ENCODE results near the gene TMEM259. TPM values are rescaled to one million over a fixed set of nuclear protein-coding genes. Genes with fewer than 3 reads are reported as not detected.

Gene TMEM259
- total and polyA plus RNA-seq, 2 of the 13 experiments (the other 11 are each of a cell fraction or from before 2014, with no cell fraction given), result 64.7 to 164 TPM

DNA sequence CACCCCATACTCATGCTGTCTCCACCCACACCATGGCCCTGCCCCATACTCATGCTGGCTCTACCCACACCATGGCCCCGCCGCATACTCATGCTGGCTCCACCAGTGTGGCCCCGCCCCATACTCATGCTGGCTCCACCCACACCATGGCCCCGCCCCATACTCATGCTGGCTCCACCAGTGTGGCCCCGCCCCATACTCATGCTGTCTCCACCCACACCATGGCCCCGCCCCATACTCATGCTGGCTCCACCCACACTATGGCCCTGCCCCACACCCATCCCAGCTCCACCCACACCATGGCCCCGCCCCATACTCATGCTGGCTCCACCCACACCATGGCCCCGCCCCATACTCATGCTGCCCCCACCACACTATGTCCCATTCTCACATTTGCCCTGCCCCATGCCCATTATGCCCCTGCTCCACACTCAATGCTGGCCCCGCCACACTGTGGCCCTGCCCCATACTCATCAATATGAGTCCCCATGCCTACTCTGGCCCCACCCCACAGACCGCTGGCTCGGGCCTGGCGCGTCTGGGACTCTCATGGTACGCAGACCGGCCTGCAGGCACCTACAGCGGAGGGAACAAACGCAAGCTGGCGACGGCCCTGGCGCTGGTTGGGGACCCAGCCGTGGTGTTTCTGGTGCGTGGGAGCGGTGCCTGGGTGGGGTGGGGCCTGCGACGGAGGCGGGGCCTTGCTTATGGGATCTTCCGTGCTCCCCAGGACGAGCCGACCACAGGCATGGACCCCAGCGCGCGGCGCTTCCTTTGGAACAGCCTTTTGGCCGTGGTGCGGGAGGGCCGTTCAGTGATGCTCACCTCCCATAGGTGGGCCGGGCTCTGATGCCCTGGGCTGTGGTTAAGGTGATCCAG lies 42.3 kb upstream of the TMEM259 start (continued):
- no peak for TF ChIP-seq SP1 (IDR thresholded peaks at IDR 0.05)
- no peak; the same call in 1 of the 2 replicates for TF ChIP-seq SP1 (CRISPR knock-in tag; IDR thresholded peaks at IDR 0.05)
- no peak for TF ChIP-seq CEBPZ (IDR thresholded peaks at IDR 0.05; ENCODE audit: low read length)
- TF ChIP-seq, protein P1, sequence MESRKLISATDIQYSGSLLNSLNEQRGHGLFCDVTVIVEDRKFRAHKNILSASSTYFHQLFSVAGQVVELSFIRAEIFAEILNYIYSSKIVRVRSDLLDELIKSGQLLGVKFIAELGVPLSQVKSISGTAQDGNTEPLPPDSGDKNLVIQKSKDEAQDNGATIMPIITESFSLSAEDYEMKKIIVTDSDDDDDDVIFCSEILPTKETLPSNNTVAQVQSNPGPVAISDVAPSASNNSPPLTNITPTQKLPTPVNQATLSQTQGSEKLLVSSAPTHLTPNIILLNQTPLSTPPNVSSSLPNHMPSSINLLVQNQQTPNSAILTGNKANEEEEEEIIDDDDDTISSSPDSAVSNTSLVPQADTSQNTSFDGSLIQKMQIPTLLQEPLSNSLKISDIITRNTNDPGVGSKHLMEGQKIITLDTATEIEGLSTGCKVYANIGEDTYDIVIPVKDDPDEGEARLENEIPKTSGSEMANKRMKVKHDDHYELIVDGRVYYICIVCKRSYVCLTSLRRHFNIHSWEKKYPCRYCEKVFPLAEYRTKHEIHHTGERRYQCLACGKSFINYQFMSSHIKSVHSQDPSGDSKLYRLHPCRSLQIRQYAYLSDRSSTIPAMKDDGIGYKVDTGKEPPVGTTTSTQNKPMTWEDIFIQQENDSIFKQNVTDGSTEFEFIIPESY (CRISPR knock-in tag; IDR thresholded peaks at IDR 0.05), result peak; percentile 42; the same call in 1 of the 2 replicates

DNA sequence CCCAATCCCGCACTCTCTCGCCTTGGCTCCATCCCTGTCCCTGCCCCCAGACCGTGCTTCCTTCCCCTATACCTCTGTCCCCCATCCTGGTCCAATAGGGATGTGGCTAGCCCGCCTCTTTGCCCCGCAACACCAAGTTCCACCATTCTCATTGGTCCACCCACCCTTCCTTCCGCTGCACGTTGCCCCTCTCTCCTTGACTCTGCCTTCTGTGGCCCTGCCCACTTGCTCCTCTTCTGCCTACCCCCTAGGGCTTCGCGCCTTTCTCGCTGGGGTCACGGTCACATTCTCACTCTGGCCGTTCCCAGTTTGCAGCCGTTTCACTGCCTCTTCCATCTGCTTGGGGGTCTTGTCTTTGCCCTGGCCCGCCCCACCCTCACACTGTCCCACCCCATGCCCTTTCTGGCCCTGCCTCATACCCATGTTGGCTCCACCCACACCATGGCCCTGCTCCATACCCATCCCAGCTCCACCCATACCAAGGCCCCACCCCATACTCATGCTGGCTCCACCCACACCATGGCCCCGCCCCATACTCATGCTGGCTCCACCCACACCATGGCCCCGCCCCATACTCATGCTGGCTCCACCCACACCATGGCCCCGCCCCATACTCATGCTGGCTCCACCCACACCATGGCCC lies 41.6 kb upstream of the TMEM259 start:
- BruUV-seq (replicated peaks), result no TSS peak
- Histone ChIP-seq H3K4me1 (ENCODE audit: insufficient read depth, low read length) (peaks cover 29% of the 10 kb centered on the region), H4K20me1 (ENCODE audit: insufficient read depth, low read length) (no peaks in the 10 kb centered on the region), H3K9me3 (ENCODE audit: low read length) (no peaks in the 10 kb centered on the region), H3K79me2 (ENCODE audit: insufficient read depth, low read length) (no peaks in the 10 kb centered on the region), H3K36me3 (replicated peaks in 1 of 2; ENCODE audit: control insufficient read depth in 1 of 2, insufficient read depth in 2 of 2, low read length in 2 of 2) (peaks cover 3 to 4% of the 10 kb centered on the region in 2 experiments; a peak in 2 of 5 replicates), H3K9ac (ENCODE audit: insufficient read depth, low read depth, low read length) (no peak overlapping the region), H3K27ac (ENCODE audit: extremely low read length, insufficient read depth, low read length) (no peak overlapping the region), H2AFZ (ENCODE audit: low read length) (no peak overlapping the region), H3K27me3 (ENCODE audit: control insufficient read depth in 1 of 2, insufficient read depth in 2 of 2, low read length in 2 of 2) (no peaks in the 10 kb centered on the region; a peak in 1 of 5 replicates), H3K4me2 (ENCODE audit: low read depth, low read length) (no peak overlapping the region), H3K4me3 (replicated peaks in 1 of 3; ENCODE audit: insufficient read depth in 1 of 3, low read depth in 2 of 3, low read length in 3 of 3) (no peak overlapping the region)
- WGBS (ENCODE audit: low lambda C conversion rate), result 91% methylated on average over 17 of the region's 17 CpGs
- TF ChIP-seq ZNF720 (CRISPR knock-in tag; IDR thresholded peaks at IDR 0.05) (no peak), HNRNPL (IDR thresholded peaks at IDR 0.05; ENCODE audit: low read depth, low read length) (0 out of 2 replicates have a peak, but pooled peaks have one; percentile 14), POLR2A (IDR thresholded peaks at IDR 0.05; ENCODE audit: insufficient read depth in 1 of 2, low read depth in 2 of 2, low read length in 2 of 2) (peak in 1 of 2 experiments; percentile 22; a peak in 1 of 4 replicates), ZNF10 (CRISPR knock-in tag; IDR thresholded peaks at IDR 0.05; ENCODE audit: borderline replicate concordance, low read depth) (no peak)
- TF ChIP-seq, protein P1 (CRISPR knock-in tag; IDR thresholded peaks at IDR 0.05), result 0 out of 2 replicates have a peak, but pooled peaks have one; percentile 34
- TF ChIP-seq, protein P2, sequence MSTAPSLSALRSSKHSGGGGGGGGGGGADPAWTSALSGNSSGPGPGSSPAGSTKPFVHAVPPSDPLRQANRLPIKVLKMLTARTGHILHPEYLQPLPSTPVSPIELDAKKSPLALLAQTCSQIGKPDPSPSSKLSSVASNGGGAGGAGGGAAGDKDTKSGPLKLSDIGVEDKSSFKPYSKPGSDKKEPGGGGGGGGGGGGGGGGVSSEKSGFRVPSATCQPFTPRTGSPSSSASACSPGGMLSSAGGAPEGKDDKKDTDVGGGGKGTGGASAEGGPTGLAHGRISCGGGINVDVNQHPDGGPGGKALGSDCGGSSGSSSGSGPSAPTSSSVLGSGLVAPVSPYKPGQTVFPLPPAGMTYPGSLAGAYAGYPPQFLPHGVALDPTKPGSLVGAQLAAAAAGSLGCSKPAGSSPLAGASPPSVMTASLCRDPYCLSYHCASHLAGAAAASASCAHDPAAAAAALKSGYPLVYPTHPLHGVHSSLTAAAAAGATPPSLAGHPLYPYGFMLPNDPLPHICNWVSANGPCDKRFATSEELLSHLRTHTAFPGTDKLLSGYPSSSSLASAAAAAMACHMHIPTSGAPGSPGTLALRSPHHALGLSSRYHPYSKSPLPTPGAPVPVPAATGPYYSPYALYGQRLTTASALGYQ (CRISPR knock-in tag; IDR thresholded peaks at IDR 0.05), result no peak
- no peak for FAIRE-seq
- ChIA-PET POLR2A (no interaction called here), CTCF (ENCODE audit: low intra/inter-chr PET ratio, low total read pairs) (no interaction called here)
- no peak for DNase-seq (ENCODE audit: low spot score)
- in situ Hi-C loops (cut with HindIII; ENCODE audit: extremely low pct_ligation_motif_present, low pct_unique_long_range_greater_than_20kb) (no loop called here), intact Hi-C loops (cut with micrococcal nuclease; ENCODE audit: unreplicated experiment) (no loop called here)
- no peak for ATAC-seq

Measured in HepG2 (cell line).